ENCODE measurements around the gene AMFR. TPM values are rescaled to one million over a fixed set of nuclear protein-coding genes. Genes with fewer than 3 reads are reported as not detected.

The AMFR gene
- total and polyA plus RNA-seq, 2 of the 13 experiments (the other 11 are each of a cell fraction or from before 2014, with no cell fraction given) = 52.9 to 108 TPM

DNA sequence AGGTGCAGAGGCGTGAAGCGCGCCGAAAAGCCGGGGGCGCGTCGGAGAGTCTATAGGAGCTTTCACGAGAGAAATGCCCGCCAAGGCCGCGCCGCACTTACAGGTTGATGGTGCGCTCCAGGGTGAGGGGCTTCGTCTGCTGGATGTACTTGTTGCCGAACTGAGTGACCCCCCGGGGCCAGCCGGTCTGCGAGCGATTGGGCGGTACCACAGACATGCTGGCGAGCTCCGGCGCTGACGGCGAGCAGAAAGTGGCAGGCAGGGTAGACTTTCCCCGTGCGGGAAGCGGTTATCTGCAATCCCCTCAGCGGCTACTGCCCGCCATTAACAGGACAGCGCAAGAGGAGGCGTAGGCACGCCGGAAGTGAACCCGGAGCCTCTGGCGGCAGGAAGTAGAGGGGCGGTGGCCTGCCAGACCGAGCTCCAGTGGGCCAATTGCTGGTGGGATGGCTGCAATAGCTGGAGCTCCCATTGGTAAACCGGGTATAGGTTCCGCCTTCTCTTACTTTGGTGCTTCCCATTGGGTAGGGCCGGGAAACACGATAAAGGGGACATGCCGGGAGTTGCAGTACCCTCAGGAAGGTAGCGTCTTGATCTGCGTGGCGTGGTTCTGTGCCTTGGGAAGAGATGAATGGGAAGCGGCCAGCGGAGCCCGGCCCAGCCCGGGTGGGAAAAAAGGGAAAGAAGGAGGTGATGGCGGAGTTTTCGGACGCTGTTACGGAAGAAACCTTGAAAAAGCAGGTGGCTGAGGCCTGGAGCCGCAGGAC, 25.8 kb upstream of the AMFR start, which contains the start of the genes NUDT21 and OGFOD1 (continued):
- TF ChIP-seq ZBTB4 (CRISPR knock-in tag; IDR thresholded peaks at IDR 0.05; ENCODE audit: borderline replicate concordance) (no peak), EHMT2 (IDR thresholded peaks at IDR 0.05; ENCODE audit: borderline replicate concordance, low read depth, low read length) (peak; percentile 30; the same call in 1 of the 2 replicates), ADNP (CRISPR knock-in tag; IDR thresholded peaks at IDR 0.05) (no peak), POLR2G (IDR thresholded peaks at IDR 0.05; ENCODE audit: low read depth, low read length) (peak; percentile 96), NFATC3 (CRISPR knock-in tag; IDR thresholded peaks at IDR 0.05) (no peak), ZNF740 (CRISPR knock-in tag; IDR thresholded peaks at IDR 0.05) (0 out of 2 replicates have a peak, but pooled peaks have one; percentile 53), ZBTB26 (CRISPR knock-in tag; IDR thresholded peaks at IDR 0.05; ENCODE audit: borderline replicate concordance) (no peak), GLMP (CRISPR knock-in tag; IDR thresholded peaks at IDR 0.05; ENCODE audit: borderline replicate concordance) (no peak)
- TF ChIP-seq, protein P1, sequence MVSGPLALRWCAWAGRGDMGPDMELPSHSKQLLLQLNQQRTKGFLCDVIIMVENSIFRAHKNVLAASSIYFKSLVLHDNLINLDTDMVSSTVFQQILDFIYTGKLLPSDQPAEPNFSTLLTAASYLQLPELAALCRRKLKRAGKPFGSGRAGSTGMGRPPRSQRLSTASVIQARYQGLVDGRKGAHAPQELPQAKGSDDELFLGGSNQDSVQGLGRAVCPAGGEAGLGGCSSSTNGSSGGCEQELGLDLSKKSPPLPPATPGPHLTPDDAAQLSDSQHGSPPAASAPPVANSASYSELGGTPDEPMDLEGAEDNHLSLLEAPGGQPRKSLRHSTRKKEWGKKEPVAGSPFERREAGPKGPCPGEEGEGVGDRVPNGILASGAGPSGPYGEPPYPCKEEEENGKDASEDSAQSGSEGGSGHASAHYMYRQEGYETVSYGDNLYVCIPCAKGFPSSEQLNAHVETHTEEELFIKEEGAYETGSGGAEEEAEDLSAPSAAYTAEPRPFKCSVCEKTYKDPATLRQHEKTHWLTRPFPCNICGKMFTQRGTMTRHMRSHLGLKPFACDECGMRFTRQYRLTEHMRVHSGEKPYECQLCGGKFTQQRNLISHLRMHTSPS (CRISPR knock-in tag; IDR thresholded peaks at IDR 0.05; ENCODE audit: low read depth) = 0 out of 2 replicates have a peak, but pooled peaks have one; percentile 11
- TF ChIP-seq, protein P2, sequence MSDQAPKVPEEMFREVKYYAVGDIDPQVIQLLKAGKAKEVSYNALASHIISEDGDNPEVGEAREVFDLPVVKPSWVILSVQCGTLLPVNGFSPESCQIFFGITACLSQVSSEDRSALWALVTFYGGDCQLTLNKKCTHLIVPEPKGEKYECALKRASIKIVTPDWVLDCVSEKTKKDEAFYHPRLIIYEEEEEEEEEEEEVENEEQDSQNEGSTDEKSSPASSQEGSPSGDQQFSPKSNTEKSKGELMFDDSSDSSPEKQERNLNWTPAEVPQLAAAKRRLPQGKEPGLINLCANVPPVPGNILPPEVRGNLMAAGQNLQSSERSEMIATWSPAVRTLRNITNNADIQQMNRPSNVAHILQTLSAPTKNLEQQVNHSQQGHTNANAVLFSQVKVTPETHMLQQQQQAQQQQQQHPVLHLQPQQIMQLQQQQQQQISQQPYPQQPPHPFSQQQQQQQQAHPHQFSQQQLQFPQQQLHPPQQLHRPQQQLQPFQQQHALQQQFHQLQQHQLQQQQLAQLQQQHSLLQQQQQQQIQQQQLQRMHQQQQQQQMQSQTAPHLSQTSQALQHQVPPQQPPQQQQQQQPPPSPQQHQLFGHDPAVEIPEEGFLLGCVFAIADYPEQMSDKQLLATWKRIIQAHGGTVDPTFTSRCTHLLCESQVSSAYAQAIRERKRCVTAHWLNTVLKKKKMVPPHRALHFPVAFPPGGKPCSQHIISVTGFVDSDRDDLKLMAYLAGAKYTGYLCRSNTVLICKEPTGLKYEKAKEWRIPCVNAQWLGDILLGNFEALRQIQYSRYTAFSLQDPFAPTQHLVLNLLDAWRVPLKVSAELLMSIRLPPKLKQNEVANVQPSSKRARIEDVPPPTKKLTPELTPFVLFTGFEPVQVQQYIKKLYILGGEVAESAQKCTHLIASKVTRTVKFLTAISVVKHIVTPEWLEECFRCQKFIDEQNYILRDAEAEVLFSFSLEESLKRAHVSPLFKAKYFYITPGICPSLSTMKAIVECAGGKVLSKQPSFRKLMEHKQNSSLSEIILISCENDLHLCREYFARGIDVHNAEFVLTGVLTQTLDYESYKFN (CRISPR knock-in tag; conservative IDR thresholded peaks at IDR 0.05) = 0 out of 2 replicates have a peak, but pooled peaks have one; percentile 27
